Neural cell (in vitro differentiated cells): Measurements from ENCODE around the gene JMY. TPM values are rescaled to one million over a fixed set of nuclear protein-coding genes. Genes with fewer than 3 reads are reported as not detected.

ENCODE experiments used
- H2AFZ ChIP-seq: fragments of 200-600, 300-800 bp; sonication (generic), shearing (Covaris generic); 2 replicates; pipeline ENCODE4 v1.6.0; 2014; ENCODE audit warnings: low read depth, mild to moderate bottlenecking, antibody characterized with exemption, low read length, moderate library complexity
- H3F3A ChIP-seq: fragments of 200-600 bp; shearing (Covaris generic); 2 replicates; pipeline ENCODE4 v1.6.1; 2016; ENCODE audit warnings: mild to moderate bottlenecking, moderate library complexity, mixed read lengths, antibody characterized with exemption, low read length; ENCODE audit not compliant: insufficient read depth, poor library complexity, severe bottlenecking
- H3K27ac ChIP-seq: fragments of 200-600, 300-800 bp; sonication (generic), shearing (Covaris generic); 2 replicates; pipeline ENCODE4 v1.5.1; 2014; ENCODE audit warnings: mild to moderate bottlenecking, low read length, moderate library complexity
- H3K27me3 ChIP-seq: fragments of 300-800, 200-600 bp; sonication (generic), shearing (Covaris generic); 2 replicates; pipeline ENCODE4 v1.6.0; 2014; ENCODE audit warnings: mild to moderate bottlenecking, low read depth, low read length, moderate library complexity; ENCODE audit not compliant: insufficient read depth
- H3K36me3 ChIP-seq: fragments of 300-800, 200-600 bp; sonication (generic), shearing (Covaris generic); 2 replicates; pipeline ENCODE4 v1.5.1; 2014; ENCODE audit warnings: mild to moderate bottlenecking, antibody characterized with exemption, low read length, moderate library complexity; ENCODE audit not compliant: insufficient read depth
- H3K4me2 ChIP-seq: fragments of 300-800, 200-600 bp; sonication (generic), shearing (Covaris generic); 2 replicates; pipeline ENCODE4 v1.6.0; 2014; ENCODE audit warnings: mild to moderate bottlenecking, low read length
- H3K4me3 ChIP-seq: fragments of 300-800, 200-600 bp; sonication (generic), shearing (Covaris generic); 2 replicates; pipeline ENCODE4 v1.5.1; 2014; ENCODE audit warnings: mild to moderate bottlenecking, low read length, moderate library complexity
- H3K79me2 ChIP-seq: fragments of 200-600 bp; shearing (Covaris generic); replicated peaks from 2 replicates; pipeline ENCODE4 v1.6.0; 2014; ENCODE audit warnings: mild to moderate bottlenecking, low read length, moderate library complexity; ENCODE audit not compliant: insufficient read depth
- H3K9ac ChIP-seq: fragments of 300-800, 200-600 bp; sonication (generic), shearing (Covaris generic); 2 replicates; pipeline ENCODE4 v1.6.1; 2016; ENCODE audit warnings: mild to moderate bottlenecking, low read length, mixed read lengths
- H3K9me2 ChIP-seq: fragments of 200-600 bp; shearing (Covaris generic); 2 replicates; pipeline ENCODE4 v1.6.1; 2016; ENCODE audit warnings: mild to moderate bottlenecking, low read length, mixed read lengths; ENCODE audit not compliant: insufficient read depth
- H3K9me3 ChIP-seq: fragments of 200-600, 300-800 bp; sonication (generic), shearing (Covaris generic); 2 replicates; pipeline ENCODE4 v1.6.1; 2016; ENCODE audit warnings: mild to moderate bottlenecking, mixed run types, low read length, moderate library complexity, mixed read lengths
- H4K20me1 ChIP-seq: fragments of 200-600 bp; shearing (Covaris generic); 2 replicates; pipeline ENCODE4 v1.6.1; 2016; ENCODE audit warnings: mild to moderate bottlenecking, mixed run types; ENCODE audit not compliant: insufficient read depth
- CTCF ChIP-seq: fragments of 450-650 bp; IDR thresholded peaks from 2 replicates; pipeline ENCODE4 v1.5.1; 2014; ENCODE audit warnings: antibody characterized with exemption, mild to moderate bottlenecking, moderate library complexity; ENCODE audit not compliant: poor library complexity, severe bottlenecking
- EP300 ChIP-seq: fragments of 450-650 bp; conservative IDR thresholded peaks from 2 replicates; pipeline ENCODE4 v1.6.1; 2014; ENCODE audit warnings: antibody characterized with exemption, mild to moderate bottlenecking, moderate library complexity; ENCODE audit not compliant: poor library complexity, severe bottlenecking
- EZH2 ChIP-seq: fragments of 200-600, 300-800 bp; shearing (Covaris generic), sonication (generic); IDR thresholded peaks from 2 replicates; pipeline ENCODE4 v1.6.1; 2014; ENCODE audit warnings: antibody characterized with exemption, low read length, borderline replicate concordance, mild to moderate bottlenecking; ENCODE audit not compliant: insufficient read depth, poor library complexity, severe bottlenecking
- MXI1 ChIP-seq: fragments of 450-650 bp; conservative IDR thresholded peaks from 2 replicates; pipeline ENCODE4 v1.6.1; 2014; ENCODE audit warnings: antibody characterized with exemption, mild to moderate bottlenecking; ENCODE audit not compliant: poor library complexity, severe bottlenecking
- POLR2AphosphoS5 ChIP-seq: IDR thresholded peaks from 2 replicates; pipeline ENCODE4 v1.6.1; 2012
- RAD21 ChIP-seq: fragments of 450-650 bp; conservative IDR thresholded peaks from 2 replicates; pipeline ENCODE4 v1.6.1; 2014; ENCODE audit warnings: antibody characterized with exemption, mild to moderate bottlenecking, moderate library complexity
- REST ChIP-seq: IDR thresholded peaks from 2 replicates; pipeline ENCODE4 v1.6.1; 2012; ENCODE audit warnings: borderline replicate concordance
- SMC3 ChIP-seq: fragments of 450-650 bp; conservative IDR thresholded peaks from 2 replicates; pipeline ENCODE4 v1.6.1; 2014; ENCODE audit warnings: antibody characterized with exemption, mild to moderate bottlenecking, moderate library complexity; ENCODE audit not compliant: poor library complexity
- TAF1 ChIP-seq: IDR thresholded peaks from 2 replicates; pipeline ENCODE4 v1.6.1; 2012; ENCODE audit warnings: low read depth
- polyA plus RNA-seq: library from polyadenylated mRNA; depleted of rRNA; stranded (reverse); fragments of >200 nt; gene quantifications from 2 replicates; pipeline ENCODE4 v1.2.3, GENCODE V29; 2014

Gene JMY
- polyA plus RNA-seq, 1 donor from 2014 or later, result 19.3 TPM

DNA sequence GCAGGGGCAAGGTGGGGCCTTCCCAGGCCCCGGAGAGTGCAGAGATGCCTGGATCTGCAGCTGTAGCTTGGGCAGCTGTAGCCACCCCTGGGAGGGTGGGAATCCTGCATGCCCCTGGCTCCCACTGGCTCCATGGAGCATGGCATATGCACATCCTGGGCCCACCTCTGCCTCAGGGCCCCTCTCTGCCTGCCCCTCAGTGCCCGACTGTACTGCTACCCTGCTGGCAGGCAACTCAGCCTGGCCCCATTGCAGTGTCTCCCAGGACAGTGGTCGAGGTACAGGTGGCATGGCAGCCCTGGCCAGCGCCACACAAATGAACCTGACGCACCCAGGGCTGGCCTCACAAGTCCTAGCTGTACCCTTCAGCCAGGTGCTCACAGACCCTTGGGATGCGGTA is 23.9 kb downstream of the JMY start:
- TF ChIP-seq EP300 (no peak), REST (no peak), CTCF (no peak), POLR2AphosphoS5 (no peak), SMC3 (no peak), EZH2 (no peak), RAD21 (no peak), MXI1 (no peak), TAF1 (no peak)
- H3K79me2 ChIP-seq, result peaks cover 4% of the 10 kb centered on the region
- no peak overlapping the region for H3K4me3 ChIP-seq
- H3K9me2 ChIP-seq, result no peaks in the 10 kb centered on the region
- H3F3A ChIP-seq, result no peaks in the 10 kb centered on the region
- H3K9ac ChIP-seq, result no peak overlapping the region
- no peak overlapping the region for H2AFZ ChIP-seq
- no peaks in the 10 kb centered on the region for H3K9me3 ChIP-seq
- no peaks in the 10 kb centered on the region for H3K27me3 ChIP-seq
- no peaks in the 10 kb centered on the region for H3K36me3 ChIP-seq
- no peak overlapping the region for H3K4me2 ChIP-seq
- no peaks in the 10 kb centered on the region for H4K20me1 ChIP-seq
- H3K27ac ChIP-seq, result no peak overlapping the region

DNA sequence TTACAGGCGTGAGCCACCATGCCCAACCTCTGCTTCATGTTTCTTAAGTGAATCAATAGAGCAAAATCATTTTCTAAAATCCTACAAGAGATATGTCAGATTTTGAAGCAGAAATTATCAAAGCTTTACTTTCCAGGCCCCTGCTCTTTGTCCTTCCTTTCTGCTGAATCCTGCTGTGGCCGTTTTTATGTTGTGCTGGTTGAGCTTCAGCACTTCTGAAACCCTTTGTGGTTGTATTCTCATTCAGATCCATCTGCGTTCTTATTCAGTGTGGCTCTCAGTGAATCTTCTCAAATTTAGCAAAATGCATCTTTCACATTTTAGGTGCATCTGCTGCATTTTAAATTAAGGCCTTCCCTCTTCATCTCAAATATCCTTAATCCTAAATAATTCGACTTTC is 26.0 kb downstream of the JMY start:
- Histone ChIP-seq H3K4me3 (no peak overlapping the region), H3K27me3 (no peaks in the 10 kb centered on the region), H4K20me1 (no peaks in the 10 kb centered on the region), H3K27ac (no peak overlapping the region), H3K9me3 (no peaks in the 10 kb centered on the region), H2AFZ (no peak overlapping the region), H3K9me2 (no peaks in the 10 kb centered on the region), H3K4me2 (no peak overlapping the region), H3K79me2 (peaks cover 9% of the 10 kb centered on the region), H3K36me3 (no peaks in the 10 kb centered on the region), H3F3A (no peaks in the 10 kb centered on the region), H3K9ac (no peak overlapping the region)
- TF ChIP-seq CTCF (no peak), RAD21 (no peak), POLR2AphosphoS5 (no peak)
